PFSK-1 (cell line): ENCODE measurements around the gene VPS37D.

Source experiments
- POLR2AphosphoS5 ChIP-seq: IDR thresholded peaks from 2 replicates; pipeline ENCODE4 v1.6.1; 2012; ENCODE audit warnings: low read depth, mild to moderate bottlenecking, control low read depth, low read length, moderate library complexity
- TAF1 ChIP-seq: IDR thresholded peaks from 2 replicates; pipeline ENCODE4 v1.6.1; 2012; ENCODE audit warnings: low read length, control low read depth, borderline replicate concordance; ENCODE audit not compliant: insufficient read depth

- no peak for TF ChIP-seq TAF1
- TF ChIP-seq POLR2AphosphoS5: no peak
Measured at GRCh38 chr7:73702226-73702625, 34.6 kb downstream of the VPS37D start.
